Activated naive CD4-positive, alpha-beta T cell treated with Interleukin-2 at 50 U/mL for 16 hours (primary cell): Measurements from ENCODE around the gene AUTS2.

Experiments used
- DNase-seq: peaks from one replicate; pipeline ENCODE4 v3.0.0-alpha.2; 2020

Gene AUTS2

GRCh38 chr7:69800495-69800894, 202.2 kb downstream of the AUTS2 start:
- DNase-seq: no peak

GRCh38 chr7:69801729-69802682, 203.7 kb downstream of the AUTS2 start:
- no peak for DNase-seq

DNA sequence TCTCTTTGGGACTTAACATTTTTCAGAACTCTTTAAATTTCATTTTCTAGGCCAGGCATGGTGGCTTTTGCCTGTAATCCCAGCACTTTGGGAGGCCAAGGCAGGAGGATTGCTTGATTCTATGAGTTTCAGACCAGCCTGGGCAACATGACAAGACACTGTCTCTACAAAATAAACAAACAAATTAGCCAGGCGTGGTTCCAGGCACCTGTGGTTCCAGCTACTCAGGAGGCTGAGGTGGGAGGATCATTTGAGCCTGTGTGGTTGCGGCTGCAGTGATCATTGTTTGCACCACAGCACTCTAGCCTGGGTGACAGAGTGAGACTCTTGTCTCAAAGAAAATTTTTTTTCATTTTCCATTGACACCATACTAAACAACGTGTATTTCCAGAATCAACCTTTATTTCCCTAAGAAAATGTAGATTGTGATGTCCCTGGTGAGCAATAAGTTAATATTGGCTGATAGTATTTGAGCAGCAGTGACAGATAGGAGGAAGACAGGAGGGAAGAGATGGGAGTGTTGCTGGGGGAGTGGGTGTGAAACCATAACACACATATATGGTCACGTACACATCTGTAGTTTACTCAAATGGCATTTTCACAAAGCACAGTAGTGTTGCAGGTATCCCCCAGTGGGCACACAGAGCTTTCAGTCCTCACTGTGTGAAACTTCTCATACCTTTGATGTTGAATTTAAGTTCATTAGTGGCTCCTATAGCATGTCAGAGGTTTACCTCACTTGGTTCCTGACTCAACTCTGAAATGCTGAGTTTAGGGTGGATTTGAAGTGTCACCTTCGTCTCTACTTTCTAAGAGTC, 205.6 kb downstream of the AUTS2 start:
- no peak for DNase-seq

GRCh38 chr7:69804962-69805361, 206.7 kb downstream of the AUTS2 start:
- no peak for DNase-seq

DNA sequence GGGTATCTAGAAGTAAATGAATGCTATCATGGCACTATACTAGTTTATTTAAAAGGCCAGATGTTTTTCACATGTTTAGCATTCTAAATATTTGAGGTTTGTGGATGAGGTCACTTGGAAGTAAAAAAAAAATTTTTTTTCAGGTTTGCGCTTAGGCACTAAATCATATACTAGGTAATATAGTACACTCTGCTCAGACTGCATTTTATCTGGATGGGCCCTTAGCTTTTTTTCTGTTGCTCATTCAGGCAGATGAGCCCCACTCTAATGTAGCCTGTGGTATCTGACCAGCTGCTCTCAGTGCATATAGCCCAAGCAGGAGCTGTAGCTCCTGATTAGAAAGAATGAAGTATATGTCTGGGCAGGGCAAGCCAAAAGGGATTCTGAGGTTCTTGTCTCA, 210.1 kb downstream of the AUTS2 start:
- no peak for DNase-seq

DNA sequence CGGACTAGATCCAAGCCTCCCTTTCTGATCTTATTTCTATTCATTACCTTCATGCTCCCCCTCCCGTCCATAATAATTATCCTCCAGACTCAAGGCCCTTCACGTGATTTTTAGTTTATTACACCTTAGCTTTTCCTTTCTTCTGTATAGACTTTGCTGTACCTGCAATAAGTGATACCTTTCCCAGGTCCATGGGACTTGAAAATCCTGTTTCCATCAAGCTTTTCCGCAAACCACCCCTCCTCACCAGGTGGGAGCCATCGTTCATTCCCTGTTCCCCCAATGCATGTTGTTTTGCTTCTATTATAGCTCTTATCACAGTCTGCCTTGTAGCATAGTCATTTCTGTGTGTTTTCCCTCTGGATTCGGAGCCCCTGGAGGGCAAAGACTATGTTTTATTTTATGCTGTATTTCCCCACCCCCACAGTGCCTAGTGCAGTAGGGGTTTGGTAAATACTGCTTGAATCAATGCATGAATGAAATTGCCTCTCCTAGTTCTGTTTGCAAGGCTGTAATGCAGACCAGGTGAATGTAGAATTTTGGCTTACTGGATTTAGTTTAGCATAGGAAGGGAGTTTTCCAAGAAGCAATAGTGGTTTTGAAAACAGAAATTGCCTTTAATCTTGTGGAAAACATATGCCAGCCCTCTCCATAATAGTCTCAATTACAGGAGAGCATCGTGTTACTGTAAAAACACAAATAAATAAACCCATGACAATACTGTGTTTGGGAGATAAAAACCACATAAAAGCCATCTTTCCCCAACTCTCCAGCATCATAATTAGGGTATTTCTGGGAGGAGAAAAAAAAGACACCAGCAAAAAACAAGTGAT, 213.4 kb downstream of the AUTS2 start:
- no peak for DNase-seq

- no peak for DNase-seq
Measured at GRCh38 chr7:69812756-69813155, 214.5 kb downstream of the AUTS2 start.

- DNase-seq: no peak
Measured at GRCh38 chr7:69813637-69814240, 215.5 kb downstream of the AUTS2 start.

GRCh38 chr7:69814421-69814962, 216.2 kb downstream of the AUTS2 start:
- DNase-seq: no peak

- no peak for DNase-seq
Measured at GRCh38 chr7:69816501-69816900, 218.2 kb downstream of the AUTS2 start.

DNA sequence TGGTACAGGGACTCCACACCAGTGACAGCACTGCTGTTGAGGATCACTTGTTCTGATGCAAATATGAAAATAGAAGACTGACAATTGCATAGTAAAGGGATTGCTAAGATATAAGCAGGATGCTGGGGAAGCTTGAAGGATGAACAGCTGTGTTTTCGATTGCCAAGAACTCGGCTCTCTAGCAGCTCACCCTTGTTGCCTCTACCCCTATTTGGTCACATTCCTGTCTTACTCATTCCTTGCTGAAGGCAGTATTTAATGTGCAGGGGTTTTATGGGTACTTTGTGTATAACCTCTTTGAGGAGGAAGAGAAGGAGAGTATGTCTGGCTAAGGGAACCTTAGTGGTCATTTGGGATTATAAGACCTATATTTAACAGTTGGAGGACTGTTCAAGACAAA, 218.8 kb downstream of the AUTS2 start:
- DNase-seq: no peak

- DNase-seq: no peak
Measured at GRCh38 chr7:69817841-69818635, 219.8 kb downstream of the AUTS2 start.

DNA sequence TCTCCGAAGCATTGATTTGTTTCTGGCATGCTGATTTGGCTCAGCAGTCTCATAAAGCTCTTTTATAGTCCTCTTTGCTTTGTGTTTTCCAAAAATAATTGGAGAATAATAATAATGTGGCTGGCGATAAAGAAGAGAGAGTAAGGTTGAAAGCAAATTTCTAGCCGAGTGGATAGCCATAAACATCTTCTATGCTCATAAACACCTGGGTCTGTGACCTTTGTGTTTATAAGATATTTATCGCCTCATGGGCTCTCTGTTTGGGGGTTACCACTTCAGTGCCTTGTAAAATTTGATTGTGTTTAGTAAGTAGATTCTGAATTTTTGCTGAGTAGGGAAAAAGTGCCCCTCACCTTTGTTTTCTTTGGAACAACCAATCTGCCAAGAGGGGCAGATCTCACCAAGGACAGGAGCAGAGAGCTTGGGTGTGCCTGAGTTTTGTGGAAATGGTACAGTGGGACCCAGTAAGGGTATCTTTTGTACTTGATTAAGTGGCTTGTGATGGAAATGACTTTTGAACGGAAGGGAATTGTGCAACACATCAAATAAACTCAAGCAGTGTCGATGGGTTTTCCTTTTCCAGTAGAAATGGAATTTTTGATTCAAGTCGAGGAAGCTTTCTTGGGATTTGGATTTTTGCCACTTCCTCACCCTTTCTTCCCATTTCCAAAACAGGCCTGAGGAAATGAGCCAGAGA, 220.5 kb downstream of the AUTS2 start:
- DNase-seq: no peak

GRCh38 chr7:69819333-69819705, 221.0 kb downstream of the AUTS2 start:
- DNase-seq: no peak

DNA sequence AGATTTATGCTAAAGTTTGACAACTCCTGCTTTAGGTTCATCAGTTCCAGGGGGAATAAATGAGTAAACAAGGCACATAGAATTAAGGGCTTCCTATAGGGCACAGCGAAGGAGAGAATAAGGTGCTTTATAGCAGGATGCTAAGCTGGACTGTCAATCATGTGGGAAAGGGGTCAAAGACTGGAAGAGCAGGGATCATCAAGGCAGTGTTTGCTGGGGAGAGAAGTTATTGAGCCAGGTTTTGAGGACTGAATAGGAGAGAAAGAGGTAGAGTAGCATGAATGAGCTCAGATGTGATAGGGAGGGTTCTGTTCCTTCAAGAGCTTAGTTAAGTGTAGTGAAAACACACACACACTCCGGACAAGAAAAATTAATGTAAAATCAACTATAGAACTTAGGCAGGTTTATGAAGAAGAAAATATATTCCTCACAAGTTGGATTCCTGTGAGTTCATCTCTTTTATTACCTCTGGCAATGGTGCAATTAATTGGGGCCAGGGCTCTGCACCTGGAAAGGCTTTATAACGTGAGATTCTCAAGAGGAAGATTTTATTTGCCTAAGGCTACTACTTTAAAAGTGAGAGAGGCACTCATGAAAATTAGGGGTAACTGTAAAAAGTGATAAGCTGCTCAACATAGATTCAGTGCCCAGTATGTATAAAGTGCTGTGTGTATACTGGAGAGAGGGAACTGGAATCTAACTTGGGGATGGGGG, 222.4 kb downstream of the AUTS2 start:
- DNase-seq: no peak

- DNase-seq: no peak
Measured at GRCh38 chr7:69822386-69822785, 224.1 kb downstream of the AUTS2 start.

DNA sequence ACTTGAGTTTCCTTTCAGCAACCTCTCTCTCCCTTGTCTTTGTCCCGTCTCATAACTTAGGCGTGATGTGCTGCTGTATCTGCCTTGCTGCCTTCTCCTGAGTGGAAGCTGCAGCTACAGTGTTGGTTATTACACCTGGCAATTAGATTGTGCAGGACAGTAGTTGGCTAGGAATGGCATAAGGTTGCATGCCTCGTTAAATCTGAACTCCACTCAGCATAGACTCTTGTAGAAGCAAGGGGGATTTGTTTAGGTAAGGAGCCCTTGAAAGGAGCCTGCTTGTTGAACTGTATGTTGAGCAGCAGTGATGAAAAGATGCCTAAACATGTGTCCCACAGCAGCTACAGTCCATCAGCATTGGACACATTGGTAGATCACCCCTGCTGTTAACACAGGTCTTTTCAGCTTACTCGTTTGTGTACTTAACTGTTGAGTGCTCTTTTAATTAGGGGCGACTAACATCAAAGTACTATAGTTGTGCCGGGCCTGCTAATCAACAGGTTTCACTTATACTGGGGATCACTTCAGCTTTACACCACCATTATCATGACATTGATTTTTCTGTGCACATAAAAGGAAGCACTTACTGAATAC, 225.0 kb downstream of the AUTS2 start:
- DNase-seq: no peak

DNA sequence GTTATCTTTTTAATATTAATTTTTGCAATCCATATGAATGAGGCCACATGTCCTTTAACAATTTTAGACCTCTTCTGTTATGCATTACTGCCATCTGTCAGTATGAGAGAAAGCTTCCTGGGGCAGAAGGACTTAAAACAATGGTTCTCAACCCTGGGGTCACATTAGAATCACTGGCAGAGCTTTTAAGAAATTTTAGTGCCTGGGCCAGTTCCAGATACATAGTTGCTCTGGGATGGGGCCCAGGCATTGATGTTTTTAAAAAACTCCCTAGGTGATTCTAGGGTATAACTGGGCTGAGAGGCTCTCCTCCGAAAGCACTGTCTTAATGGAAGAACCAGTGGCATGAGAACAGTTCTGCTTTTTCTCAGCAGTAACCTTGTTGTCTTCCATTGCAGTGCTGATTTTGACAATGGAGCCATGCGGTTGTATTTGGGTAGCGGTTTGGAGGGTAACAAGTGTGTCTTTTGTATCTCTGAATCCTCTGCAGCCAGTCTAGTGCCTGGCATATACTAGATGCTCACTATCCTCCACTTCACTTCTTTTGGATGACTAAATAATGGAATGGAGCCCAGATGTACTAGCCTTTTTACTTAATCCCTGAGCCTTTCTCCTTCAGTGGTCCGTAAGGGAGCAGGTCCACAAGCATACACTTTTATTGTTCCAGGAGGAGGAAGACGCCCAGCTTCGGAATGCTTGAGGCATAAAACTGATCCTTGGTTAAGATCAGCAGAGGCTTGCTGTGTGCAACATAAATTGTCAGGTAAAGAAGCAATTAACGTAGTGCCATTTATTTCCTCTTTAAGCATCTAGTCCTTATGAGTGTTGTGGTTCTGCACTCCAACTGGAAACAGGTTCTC, 227.1 kb downstream of the AUTS2 start:
- DNase-seq: no peak

DNA sequence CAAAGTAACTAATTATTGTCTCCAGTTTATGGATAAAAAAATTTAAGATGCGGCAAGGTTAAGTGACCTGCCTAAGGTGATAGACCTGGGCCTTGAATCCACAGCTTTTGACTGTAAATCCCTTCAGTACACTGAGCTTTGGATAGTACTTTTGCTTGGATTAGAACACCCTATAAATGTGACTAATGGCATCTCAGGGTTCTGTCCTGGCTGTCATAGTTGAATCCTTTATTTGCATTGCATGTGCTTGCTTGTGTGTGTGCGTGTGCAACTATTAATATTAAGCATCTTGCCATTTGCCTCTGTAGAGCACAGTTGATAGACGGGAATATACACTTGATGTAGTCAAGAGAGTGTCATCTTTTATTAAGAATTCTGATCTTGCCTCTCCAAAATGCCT, 228.0 kb downstream of the AUTS2 start:
- DNase-seq: no peak
